H9 (cell line): ENCODE measurements around the gene SRRM2. TPM values are rescaled to one million over a fixed set of nuclear protein-coding genes. Genes with fewer than 3 reads are reported as not detected.

Source experiments
- DNase-seq: peaks from one replicate; pipeline ENCODE4 v3.0.0-alpha.2; 2017
- H2AFZ ChIP-seq: one replicate; pipeline ENCODE4 v1.6.1; 2013; ENCODE audit warnings: mild to moderate bottlenecking, low read length, control low read depth, moderate library complexity
- H2AK5ac ChIP-seq: 2 replicates; pipeline ENCODE4 v1.6.1; 2013; ENCODE audit warnings: low read length, control low read depth, mixed read lengths; ENCODE audit not compliant: insufficient read length
- H2BK120ac ChIP-seq: one replicate; pipeline ENCODE4 v1.6.1; 2013; ENCODE audit warnings: low read depth, mild to moderate bottlenecking, low read length, control low read depth, inconsistent platforms; ENCODE audit not compliant: poor library complexity, severe bottlenecking
- H2BK12ac ChIP-seq: 2 replicates; pipeline ENCODE4 v1.6.1; 2013; ENCODE audit warnings: low read length, control low read depth, mixed read lengths, low read depth; ENCODE audit not compliant: insufficient read length
- H2BK15ac ChIP-seq: 2 replicates; pipeline ENCODE4 v1.6.1; 2013; ENCODE audit warnings: low read depth, low read length, control low read depth
- H2BK20ac ChIP-seq: one replicate; pipeline ENCODE4 v1.6.1; 2013; ENCODE audit warnings: low read depth, mild to moderate bottlenecking, low read length, control low read depth, inconsistent platforms; ENCODE audit not compliant: poor library complexity, severe bottlenecking
- H2BK5ac ChIP-seq: 2 replicates; pipeline ENCODE4 v1.6.1; 2013; ENCODE audit warnings: low read length, control low read depth, mixed read lengths; ENCODE audit not compliant: insufficient read length
- H3K14ac ChIP-seq: 2 replicates; pipeline ENCODE4 v1.6.1; 2013; ENCODE audit warnings: low read length, control low read depth; ENCODE audit not compliant: insufficient read depth
- H3K18ac ChIP-seq: 2 replicates; pipeline ENCODE4 v1.6.1; 2013; ENCODE audit warnings: low read depth, mild to moderate bottlenecking, mixed read lengths, low read length, control low read depth; ENCODE audit not compliant: insufficient read length
- H3K23ac ChIP-seq: 2 replicates; pipeline ENCODE4 v1.6.1; 2013; ENCODE audit warnings: low read length, control low read depth, mixed read lengths, low read depth; ENCODE audit not compliant: insufficient read length
- H3K23me2 ChIP-seq: 2 replicates; pipeline ENCODE4 v1.6.1; 2013; ENCODE audit warnings: low read depth, mild to moderate bottlenecking, mixed read lengths, low read length, control low read depth; ENCODE audit not compliant: insufficient read length, poor library complexity, severe bottlenecking
- H3K27ac ChIP-seq: 2 replicates; pipeline ENCODE4 v1.5.1; 2013; ENCODE audit warnings: low read length, control low read depth, mixed read lengths, low read depth; ENCODE audit not compliant: insufficient read length
- H3K27me3 ChIP-seq: 2 replicates; pipeline ENCODE4 v1.6.1; 2013; ENCODE audit warnings: low read length, control low read depth, inconsistent platforms; ENCODE audit not compliant: insufficient read depth
- H3K4ac ChIP-seq: 2 replicates; pipeline ENCODE4 v1.6.1; 2013; ENCODE audit warnings: low read depth, mild to moderate bottlenecking, control low read depth, inconsistent platforms, low read length, moderate library complexity
- H3K4me1 ChIP-seq: 2 replicates; pipeline ENCODE4 v1.6.1; 2013; ENCODE audit warnings: low read length, control low read depth, inconsistent platforms; ENCODE audit not compliant: insufficient read depth
- H3K4me2 ChIP-seq: 2 replicates; pipeline ENCODE4 v1.6.1; 2013; ENCODE audit warnings: low read length, control low read depth, mixed read lengths; ENCODE audit not compliant: insufficient read length, insufficient read depth
- H3K56ac ChIP-seq: 2 replicates; pipeline ENCODE4 v1.6.1; 2013; ENCODE audit warnings: low read depth, mild to moderate bottlenecking, mixed read lengths, low read length, control low read depth; ENCODE audit not compliant: insufficient read length
- H3K79me1 ChIP-seq: 2 replicates; pipeline ENCODE4 v1.6.1; 2013; ENCODE audit warnings: low read depth, mild to moderate bottlenecking, moderate library complexity, low read length, control low read depth, inconsistent platforms; ENCODE audit not compliant: insufficient read depth, poor library complexity, severe bottlenecking
- H3K79me2 ChIP-seq: 2 replicates; pipeline ENCODE4 v1.6.1; 2013; ENCODE audit warnings: low read length, control low read depth, inconsistent platforms; ENCODE audit not compliant: insufficient read depth
- H3K9ac ChIP-seq: 2 replicates; pipeline ENCODE4 v1.6.1; 2013; ENCODE audit warnings: low read length, control low read depth, mixed read lengths; ENCODE audit not compliant: insufficient read length; ENCODE audit errors: extremely low read depth
- H3K9me3 ChIP-seq: one replicate; pipeline ENCODE4 v1.6.1; 2013; ENCODE audit warnings: low read depth, low read length, inconsistent platforms; ENCODE audit not compliant: control insufficient read depth
- H3T11ph ChIP-seq: one replicate; pipeline ENCODE4 v1.6.1; 2013; ENCODE audit warnings: mild to moderate bottlenecking, low read length, control low read depth, inconsistent platforms
- H4K20me1 ChIP-seq: one replicate; pipeline ENCODE4 v1.6.1; 2013; ENCODE audit not compliant: control insufficient read depth, insufficient read length, insufficient read depth
- H4K5ac ChIP-seq: 2 replicates; pipeline ENCODE4 v1.6.1; 2013; ENCODE audit warnings: low read depth, mild to moderate bottlenecking, mixed read lengths, low read length, control low read depth; ENCODE audit not compliant: insufficient read length
- H4K8ac ChIP-seq: replicated peaks from 2 replicates; pipeline ENCODE4 v1.6.1; 2013; ENCODE audit warnings: low read length, control low read depth, mixed read lengths, low read depth; ENCODE audit not compliant: insufficient read length
- H4K91ac ChIP-seq: 2 replicates; pipeline ENCODE4 v1.6.1; 2013; ENCODE audit warnings: low read depth, mild to moderate bottlenecking, moderate library complexity, mixed read lengths, low read length, control low read depth; ENCODE audit not compliant: insufficient read length
- H3K27ac Mint-ChIP-seq, 3 experiments: 2 replicates in 2 of 3; 3 replicates in 1 of 3; pipeline ENCODE4 v1.8.0; 2020 to 2021; ENCODE audit warnings: mixed read lengths in 3 of 3, mild to moderate bottlenecking in 1 of 3, moderate library complexity in 1 of 3
- H3K27me3 Mint-ChIP-seq: 2 replicates; pipeline ENCODE4 v1.8.0; 2021; ENCODE audit warnings: low read depth, mild to moderate bottlenecking, moderate library complexity, mixed read lengths
- H3K36me3 Mint-ChIP-seq, 3 experiments: 2 replicates in 2 of 3; 3 replicates in 1 of 3; pipeline ENCODE4 v1.8.0; 2020 to 2021; ENCODE audit warnings: low read depth in 3 of 3, mixed read lengths in 3 of 3; ENCODE audit not compliant: insufficient read depth in 1 of 3
- H3K4me1 Mint-ChIP-seq, 2 experiments: 2 replicates each; pipeline ENCODE4 v1.8.0; 2020; ENCODE audit warnings: mixed read lengths in 2 of 2
- H3K4me3 Mint-ChIP-seq, 2 experiments: 2 replicates in 1 of 2; 3 replicates in 1 of 2; pipeline ENCODE4 v1.8.0; 2020 to 2021; ENCODE audit warnings: mild to moderate bottlenecking in 2 of 2, mixed read lengths in 2 of 2, moderate library complexity in 1 of 2
- H3K9me3 Mint-ChIP-seq, 2 experiments: 2 replicates in 1 of 2; 3 replicates in 1 of 2; pipeline ENCODE4 v1.8.0; 2020; ENCODE audit warnings: mild to moderate bottlenecking in 2 of 2, mixed read lengths in 2 of 2, moderate library complexity in 1 of 2
- CTCF ChIP-seq: fragments of 200-600 bp; sonication (generic); conservative IDR thresholded peaks from 3 replicates; pipeline ENCODE4 v1.8.0; 2021; ENCODE audit warnings: antibody characterized with exemption, mild to moderate bottlenecking
- WGBS: extraction: QIAGEN DNeasy Blood & Tissue Kit; methylation state at CpG from one replicate; pipeline ENCODE4 v1.1.7; 2013; ENCODE audit warnings: missing lambda C conversion rate, low lambda C conversion rate, mixed read lengths; ENCODE audit not compliant: insufficient read length; ENCODE audit errors: extremely low coverage; 5-methylcytosine and 5-hydroxymethylcytosine counted together
- total RNA-seq: library from RNA; stranded (reverse); gene quantifications from 2 replicates; pipeline ENCODE4 v1.2.1, GENCODE V29; 2021

Gene SRRM2
- total RNA-seq, 1 experiment from 2014 or later, result 694 TPM

- Histone ChIP-seq H4K5ac (no peak overlapping the region), H2BK120ac (no peak overlapping the region), H3K23ac (no peak overlapping the region), H4K8ac (no peak overlapping the region), H3K56ac (no peak overlapping the region), H3K27me3 (no peaks in the 10 kb centered on the region), H4K91ac (no peak overlapping the region), H3K9me3 (no peaks in the 10 kb centered on the region), H3K27ac (no peak overlapping the region), H3K79me2 (peaks cover 9% of the 10 kb centered on the region; the same call in 1 of the 2 replicates), H3K23me2 (peaks cover 14% of the 10 kb centered on the region), H2BK12ac (no peak overlapping the region), H3K18ac (no peak overlapping the region), H2BK15ac (no peak overlapping the region), H3K4ac (no peak overlapping the region), H3K4me1 (no peaks in the 10 kb centered on the region), H4K20me1 (no peaks in the 10 kb centered on the region), H2BK5ac (no peak overlapping the region), H3K9ac (no peak overlapping the region), H2BK20ac (no peak overlapping the region), H3K79me1 (peaks cover 6% of the 10 kb centered on the region), H3K14ac (no peak overlapping the region), H2AK5ac (no peak overlapping the region), H3K4me2 (no peak overlapping the region), H3T11ph (no peak overlapping the region), H2AFZ (no peak overlapping the region)
- Mint-ChIP-seq H3K9me3 (peaks cover 0 to 3% of the 10 kb centered on the region in 2 experiments; a peak in 2 of 5 replicates), H3K36me3 (peaks cover 3 to 17% (median 8%) of the 10 kb centered on the region in 3 experiments; a peak in 6 of 7 replicates), H3K27ac (peak overlapping the region; percentile 16 to 72 (median 31); a peak in 4 of 7 replicates), H3K4me1 (peaks cover 18 to 32% of the 10 kb centered on the region in 2 experiments), H3K27me3 (peaks cover 3% of the 10 kb centered on the region), H3K4me3 (peak overlapping the region in 1 of 2 experiments; percentile 61; a peak in 3 of 5 replicates)
- TF ChIP-seq CTCF, result no peak
- WGBS, result no CpG with 5 or more reads among the region's 17 CpGs
- peak; percentile 30 for DNase-seq
Observed at GRCh38 chr16:2779978-2780898, 27.8 kb downstream of the SRRM2 start.
